ENCODE results near the gene PTPN22.

PTPN22 gene

GRCh38 chr1:113859478-113860175, 11.9 kb downstream of the PTPN22 start:
- TF ChIP-seq PRDM1 (tag by site-specific recombination; IDR thresholded peaks at IDR 0.05) (peak; percentile 50; the same call in 1 of the 2 replicates), ZNF248 (tag by site-specific recombination; IDR thresholded peaks at IDR 0.05) (no peak)
- Histone ChIP-seq H3K36me3 (ENCODE audit: control insufficient read depth in 2 of 2, insufficient read depth in 1 of 2, low read length in 2 of 2) (no peaks in the 10 kb centered on the region), H3K27ac (ENCODE audit: extremely low read depth, low read depth, low read length) (no peak overlapping the region), H3K4me1 (ENCODE audit: control insufficient read depth, insufficient read depth, low read length) (no peaks in the 10 kb centered on the region), H3K9me3 (ENCODE audit: control insufficient read depth, insufficient read depth, low read depth, low read length) (no peaks in the 10 kb centered on the region), H3K4me3 (ENCODE audit: low read depth, low read length) (no peak overlapping the region)
- POLR2A ChIA-PET: interaction anchor here (0.6 to 0.7 kb wide), 4 partner anchors 35 to 695 kb away, joined by 3 to 4 read pairs (median 4); no protein-coding TSS in a partner anchor
- CTCF ChIA-PET: interaction anchor here (0.6 to 1.4 kb wide), 4 partner anchors 10 to 118 kb away, joined by 3 to 4 read pairs (median 3); no protein-coding TSS in a partner anchor

GRCh38 chr1:113858982-113859381, 12.5 kb downstream of the PTPN22 start:
- Histone ChIP-seq H3K9me3 (ENCODE audit: control insufficient read depth, insufficient read depth, low read depth, low read length) (no peaks in the 10 kb centered on the region), H3K36me3 (ENCODE audit: control insufficient read depth in 2 of 2, insufficient read depth in 1 of 2, low read length in 2 of 2) (no peaks in the 10 kb centered on the region), H3K4me3 (ENCODE audit: low read depth, low read length) (no peak overlapping the region), H3K27ac (ENCODE audit: extremely low read depth, low read depth, low read length) (no peak overlapping the region), H3K4me1 (ENCODE audit: control insufficient read depth, insufficient read depth, low read length) (no peaks in the 10 kb centered on the region)
- no peak for TF ChIP-seq ZNF114 (tag by site-specific recombination; IDR thresholded peaks at IDR 0.05)
- 0 out of 2 replicates have a peak, but pooled peaks have one; percentile 55 for TF ChIP-seq ZNF24 (tag by site-specific recombination; IDR thresholded peaks at IDR 0.05)
- no peak for TF ChIP-seq YY1 (tag by site-specific recombination; IDR thresholded peaks at IDR 0.05)
- TF ChIP-seq ZNF792 (tag by site-specific recombination; IDR thresholded peaks at IDR 0.05): no peak
- no peak for TF ChIP-seq ZNF157 (tag by site-specific recombination; IDR thresholded peaks at IDR 0.05)
- no peak for TF ChIP-seq PRDM4 (tag by site-specific recombination; IDR thresholded peaks at IDR 0.05)
- no peak for TF ChIP-seq ZNF112 (tag by site-specific recombination; IDR thresholded peaks at IDR 0.05)
- TF ChIP-seq ZNF266 (tag by site-specific recombination; IDR thresholded peaks at IDR 0.05; ENCODE audit: low read depth): no peak
- POLR2A ChIA-PET: interaction anchor here (0.7 kb wide), 1 partner anchor 36 kb away, joined by 4 read pairs; no protein-coding TSS in a partner anchor
- CTCF ChIA-PET: interaction anchor here (1.4 kb wide), 1 partner anchor 11 kb away, joined by 4 read pairs; no protein-coding TSS in a partner anchor

GRCh38 chr1:113858418-113858817, 13.1 kb downstream of the PTPN22 start:
- CTCF ChIA-PET: no interaction called here
- Histone ChIP-seq H3K9me3 (ENCODE audit: control insufficient read depth, insufficient read depth, low read depth, low read length) (no peaks in the 10 kb centered on the region), H3K4me1 (ENCODE audit: control insufficient read depth, insufficient read depth, low read length) (no peaks in the 10 kb centered on the region), H3K36me3 (ENCODE audit: control insufficient read depth in 2 of 2, insufficient read depth in 1 of 2, low read length in 2 of 2) (no peaks in the 10 kb centered on the region), H3K4me3 (ENCODE audit: low read depth, low read length) (no peak overlapping the region), H3K27ac (ENCODE audit: extremely low read depth, low read depth, low read length) (no peak overlapping the region)
- POLR2A ChIA-PET: no interaction called here
- no peak for TF ChIP-seq ZNF488 (tag by site-specific recombination; IDR thresholded peaks at IDR 0.05)

GRCh38 chr1:113857776-113858175, 13.7 kb downstream of the PTPN22 start:
- Histone ChIP-seq H3K27ac (ENCODE audit: extremely low read depth, low read depth, low read length) (no peak overlapping the region), H3K4me1 (ENCODE audit: control insufficient read depth, insufficient read depth, low read length) (no peaks in the 10 kb centered on the region)
- no peak for TF ChIP-seq ZNF132 (tag by site-specific recombination; IDR thresholded peaks at IDR 0.05; ENCODE audit: borderline replicate concordance)
- no peak for TF ChIP-seq KLF17 (tag by site-specific recombination; IDR thresholded peaks at IDR 0.05)
- TF ChIP-seq SCRT2 (tag by site-specific recombination; IDR thresholded peaks at IDR 0.05): no peak
- TF ChIP-seq ZNF621 (tag by site-specific recombination; IDR thresholded peaks at IDR 0.05): no peak
- TF ChIP-seq GLI2 (tag by site-specific recombination; IDR thresholded peaks at IDR 0.05; ENCODE audit: borderline replicate concordance, low read depth): no peak
- TF ChIP-seq ZNF610 (tag by site-specific recombination; IDR thresholded peaks at IDR 0.05; ENCODE audit: borderline replicate concordance): no peak
- no peak for TF ChIP-seq ZNF138 (tag by site-specific recombination; IDR thresholded peaks at IDR 0.05; ENCODE audit: borderline replicate concordance)
- no peak for TF ChIP-seq PBX3 (CRISPR knock-in tag; IDR thresholded peaks at IDR 0.05)
- no peak for TF ChIP-seq ZNF202 (tag by site-specific recombination; IDR thresholded peaks at IDR 0.05; ENCODE audit: borderline replicate concordance)
- TF ChIP-seq SETDB1 (IDR thresholded peaks at IDR 0.05; ENCODE audit: insufficient read length, low read length): no peak
- no peak for TF ChIP-seq ZNF324 (tag by site-specific recombination; IDR thresholded peaks at IDR 0.05)
- TF ChIP-seq FEZF1 (tag by site-specific recombination; IDR thresholded peaks at IDR 0.05): no peak

More at GRCh38 chr1:113857776-113858175, 13.7 kb downstream of the PTPN22 start:
- CTCF ChIA-PET: interaction anchor here (1.6 kb wide), 1 partner anchor 22 kb away, joined by 3 read pairs; no protein-coding TSS in a partner anchor
- H3K4me3 ChIP-seq (ENCODE audit: low read depth, low read length): no peak overlapping the region
- H3K36me3 ChIP-seq (ENCODE audit: control insufficient read depth in 2 of 2, insufficient read depth in 1 of 2, low read length in 2 of 2): no peaks in the 10 kb centered on the region
- POLR2A ChIA-PET: no interaction called here
- no peaks in the 10 kb centered on the region for H3K9me3 ChIP-seq (ENCODE audit: control insufficient read depth, insufficient read depth, low read depth, low read length)
